GM10248 (cell line): ENCODE data around the gene MOV10L1.

Source experiments
- CTCF ChIA-PET: fragments of 300-600 bp; sonication (Branson Sonifier 250); formaldehyde crosslinking; extraction: SDS; loops from one replicate; lab custom pipeline; 2021; ENCODE audit warnings: antibody characterized with exemption; lab: Yijun Ruan, JAX
- POLR2A ChIA-PET: fragments of 350-650 bp; sonication (Branson Sonifier 250); formaldehyde crosslinking; extraction: SDS; loops from one replicate; lab custom pipeline; 2020; ENCODE audit warnings: antibody characterized with exemption; lab: Yijun Ruan, JAX
- DNase-seq: peaks from one replicate; pipeline ENCODE4 v3.0.0; 2012; ENCODE audit errors: extremely low spot score
- TF ChIP-seq, protein P1 (sequence below): IDR thresholded peaks from 2 replicates; pipeline ENCODE4 v1.5.1; 2012; ENCODE audit warnings: mild to moderate bottlenecking, low read depth; ENCODE audit errors: extremely low read depth, missing control alignments, control extremely low read depth

MOV10L1 gene

DNA sequence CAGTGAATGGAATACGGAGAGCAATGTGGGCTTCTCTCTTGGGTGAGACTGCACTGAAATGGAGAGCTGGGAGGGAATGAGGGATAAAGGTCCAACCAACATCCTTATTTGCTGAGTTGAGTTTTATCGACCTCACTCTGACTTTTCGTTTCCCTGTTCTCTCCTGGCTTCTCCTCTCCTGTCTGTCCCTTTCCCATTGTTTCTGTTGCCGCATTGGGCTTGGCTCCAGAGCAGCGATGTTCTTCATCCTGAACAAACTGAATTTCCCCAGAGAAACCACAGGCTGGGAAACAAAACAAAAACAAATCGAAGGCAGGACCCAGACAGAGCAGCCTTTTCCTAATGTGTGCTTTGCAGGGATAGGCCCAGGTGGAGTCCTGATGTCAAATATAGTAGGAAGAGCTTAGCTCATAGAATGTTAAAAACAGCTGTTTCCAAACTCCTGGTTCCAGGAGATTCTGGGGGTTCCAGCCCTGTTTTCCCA is 30.0 kb downstream of the MOV10L1 start:
- ChIA-PET CTCF (interaction anchor here (1.8 kb wide), 1 partner anchor 30 kb away, joined by 4 read pairs; no protein-coding TSS in a partner anchor), POLR2A (no interaction called here)
- DNase-seq: no peak
- TF ChIP-seq, protein P1, sequence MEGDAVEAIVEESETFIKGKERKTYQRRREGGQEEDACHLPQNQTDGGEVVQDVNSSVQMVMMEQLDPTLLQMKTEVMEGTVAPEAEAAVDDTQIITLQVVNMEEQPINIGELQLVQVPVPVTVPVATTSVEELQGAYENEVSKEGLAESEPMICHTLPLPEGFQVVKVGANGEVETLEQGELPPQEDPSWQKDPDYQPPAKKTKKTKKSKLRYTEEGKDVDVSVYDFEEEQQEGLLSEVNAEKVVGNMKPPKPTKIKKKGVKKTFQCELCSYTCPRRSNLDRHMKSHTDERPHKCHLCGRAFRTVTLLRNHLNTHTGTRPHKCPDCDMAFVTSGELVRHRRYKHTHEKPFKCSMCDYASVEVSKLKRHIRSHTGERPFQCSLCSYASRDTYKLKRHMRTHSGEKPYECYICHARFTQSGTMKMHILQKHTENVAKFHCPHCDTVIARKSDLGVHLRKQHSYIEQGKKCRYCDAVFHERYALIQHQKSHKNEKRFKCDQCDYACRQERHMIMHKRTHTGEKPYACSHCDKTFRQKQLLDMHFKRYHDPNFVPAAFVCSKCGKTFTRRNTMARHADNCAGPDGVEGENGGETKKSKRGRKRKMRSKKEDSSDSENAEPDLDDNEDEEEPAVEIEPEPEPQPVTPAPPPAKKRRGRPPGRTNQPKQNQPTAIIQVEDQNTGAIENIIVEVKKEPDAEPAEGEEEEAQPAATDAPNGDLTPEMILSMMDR: no peak

DNA sequence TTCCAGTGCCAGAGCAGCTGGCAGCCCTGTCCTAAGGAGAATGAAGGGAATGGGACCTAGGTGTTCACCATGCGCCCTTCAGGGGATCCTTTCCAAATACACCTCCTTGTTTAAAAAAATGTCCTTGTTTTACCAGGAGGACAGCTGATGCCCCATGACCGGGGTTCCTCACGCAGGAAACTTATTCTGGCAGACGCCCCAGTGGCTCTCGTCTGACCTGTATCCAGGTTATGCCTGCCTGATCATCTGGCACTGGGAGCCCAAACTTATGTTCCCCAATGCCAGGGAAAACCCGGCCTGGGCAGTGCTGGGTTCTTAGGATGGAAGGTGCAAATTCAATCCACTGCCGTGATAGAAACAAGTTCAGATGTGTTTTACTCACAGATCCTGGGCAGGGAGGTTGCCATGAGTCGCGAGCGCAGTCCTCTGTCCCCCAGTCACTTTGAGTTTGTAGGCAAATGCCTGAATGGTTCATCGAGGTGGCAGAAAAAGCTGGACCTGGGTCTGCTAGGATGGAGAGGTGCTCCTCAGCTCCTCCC is 31.5 kb downstream of the MOV10L1 start:
- TF ChIP-seq, protein P1: no peak
- DNase-seq: no peak
- ChIA-PET CTCF (interaction anchor here (1.2 kb wide), 1 partner anchor 116 kb away, joined by 3 read pairs; no protein-coding TSS in a partner anchor), POLR2A (no interaction called here)

DNA sequence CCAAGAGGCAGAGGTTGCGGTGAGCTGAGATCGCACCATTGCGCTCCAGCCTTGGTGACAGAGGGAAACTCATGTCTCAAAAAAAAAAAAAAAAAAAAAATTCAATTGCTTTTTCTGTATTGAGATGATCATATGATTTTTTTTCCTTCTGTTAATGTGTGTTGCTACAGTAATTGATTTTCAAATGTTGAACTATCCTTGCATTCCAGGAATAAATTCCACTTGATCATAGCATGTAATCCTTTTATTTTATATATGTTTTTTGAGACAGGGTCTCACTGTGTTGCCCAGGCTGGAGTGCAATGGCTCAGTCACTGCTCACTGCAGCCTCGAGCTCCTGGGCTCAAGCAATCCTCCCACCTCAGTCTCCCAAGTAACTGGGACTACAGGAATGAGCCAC is 33.3 kb downstream of the MOV10L1 start:
- ChIA-PET POLR2A (no interaction called here), CTCF (no interaction called here)
- DNase-seq: no peak

DNA sequence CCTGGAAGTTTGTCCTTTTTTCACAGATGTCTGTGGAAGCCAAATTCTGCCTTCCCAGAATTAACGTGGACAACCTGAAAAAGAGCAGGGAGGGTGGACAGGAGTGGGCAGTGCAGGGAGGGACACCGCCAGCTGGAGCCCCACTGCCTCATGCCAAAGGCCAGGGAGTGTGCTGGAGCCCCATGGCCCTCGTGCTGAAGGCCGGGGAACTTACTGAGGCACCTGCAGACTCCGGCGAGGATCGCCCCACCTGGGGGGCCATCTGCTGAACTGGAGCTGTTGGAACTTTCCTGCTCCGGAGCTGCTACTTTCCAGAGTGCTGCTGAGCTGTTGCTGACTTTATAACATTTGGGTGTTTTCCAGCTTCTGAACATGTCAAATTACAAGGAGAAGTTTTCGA is 35.2 kb downstream of the MOV10L1 start:
- POLR2A ChIA-PET: no interaction called here
- CTCF ChIA-PET: no interaction called here
- TF ChIP-seq, protein P1: no peak

More for the DNA sequence above, 33.3 kb downstream of the MOV10L1 start:
- TF ChIP-seq, protein P1: no peak

DNA sequence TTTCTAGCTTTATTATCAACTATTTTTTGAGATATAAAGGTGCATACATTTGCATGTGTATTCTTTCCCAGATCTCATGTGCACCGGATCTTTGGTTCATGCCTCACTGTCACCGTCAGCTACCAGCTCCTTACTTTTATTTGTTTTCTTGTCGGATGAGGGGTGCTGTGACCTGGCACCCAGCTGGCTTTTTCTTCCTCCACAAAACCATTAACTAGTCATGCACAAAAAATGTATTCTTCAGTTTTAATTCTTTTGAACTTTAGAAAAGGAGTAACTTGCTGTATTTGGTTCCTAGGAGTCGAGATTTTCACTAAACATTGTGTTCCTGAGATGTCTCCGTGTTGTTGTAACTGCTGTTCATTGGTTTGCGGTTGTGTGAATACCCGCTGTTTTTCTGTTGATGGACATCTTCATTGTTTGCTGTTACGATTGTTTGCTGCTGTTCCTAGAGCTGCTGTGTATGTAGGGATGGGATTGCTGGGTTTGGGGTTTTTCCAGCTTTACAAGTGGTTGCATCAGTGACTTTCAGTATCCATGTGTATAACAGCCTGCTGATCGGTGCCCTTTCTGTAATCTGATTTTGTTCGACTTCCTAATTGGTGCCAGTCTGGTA is 39.4 kb downstream of the MOV10L1 start:
- TF ChIP-seq, protein P1: no peak
- no peak for DNase-seq
- ChIA-PET POLR2A (no interaction called here), CTCF (interaction anchor here (1.3 to 1.4 kb wide), 2 partner anchors 10 to 17 kb away, joined by 3 to 5 read pairs; no protein-coding TSS in a partner anchor)

More for the DNA sequence above, 35.2 kb downstream of the MOV10L1 start:
- no peak for DNase-seq

DNA sequence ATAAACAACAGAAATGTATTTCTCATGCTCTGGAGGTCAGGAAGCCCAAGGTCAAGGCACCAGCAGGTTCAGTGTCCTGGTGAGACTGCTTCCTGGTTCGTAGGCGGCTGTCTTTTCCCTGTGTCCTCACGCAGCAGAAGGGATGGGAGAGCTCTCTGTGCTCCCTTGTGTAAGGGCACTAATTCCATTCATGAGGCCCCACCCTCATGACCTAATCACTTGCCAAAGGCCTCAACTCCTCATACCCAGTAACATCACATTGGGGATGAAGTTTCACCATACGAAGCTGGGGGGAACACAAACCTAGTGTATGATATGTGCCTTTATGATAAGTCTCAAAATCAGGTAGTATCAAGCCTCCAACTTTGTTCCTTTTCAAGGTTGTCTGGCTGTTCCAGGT is 42.1 kb downstream of the MOV10L1 start:
- ChIA-PET POLR2A (no interaction called here), CTCF (no interaction called here)
- no peak for DNase-seq
- TF ChIP-seq, protein P1: no peak
